DMS153 treated with DMSO at 0.1 percent for 48 hours (cell line): ENCODE data around the gene BMP6.
A peak's percentile ranks its signal among the peaks of the same experiment; 100 is the strongest.

Experiments
- DNase-seq: peaks from one replicate; lab custom pipeline; 2025; ENCODE audit not compliant: unreplicated experiment; lab: John Stamatoyannopoulos, UW

Gene BMP6

DNA sequence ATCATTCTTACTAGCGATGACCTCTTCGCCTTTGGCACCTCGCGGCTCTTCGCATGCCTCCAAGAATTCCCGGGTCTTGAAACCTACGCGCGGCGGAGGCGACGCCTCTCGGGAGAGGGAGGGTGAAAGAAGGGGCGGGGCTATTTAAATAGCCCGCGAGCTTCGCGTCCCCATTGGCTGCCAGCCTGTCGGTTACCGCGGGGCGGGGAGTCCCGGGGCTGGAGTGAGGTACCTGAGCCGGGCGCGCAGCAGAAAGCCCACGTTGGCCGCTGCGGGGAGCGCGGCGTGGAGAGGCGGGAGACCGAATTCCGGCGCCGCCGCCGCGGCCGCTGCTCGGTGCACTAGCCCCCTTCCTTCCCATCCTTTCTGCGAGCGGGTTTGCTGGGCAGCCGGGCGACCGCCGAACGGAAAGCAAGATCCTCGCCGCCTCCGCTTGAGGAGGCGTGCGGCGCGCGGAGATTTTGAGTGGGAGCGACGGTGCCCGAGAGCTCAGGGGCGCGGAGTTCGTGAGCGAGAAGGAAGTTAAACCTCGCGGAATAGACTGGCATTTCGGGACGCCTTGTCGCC is at the start of gene BMP6:
BMP6 (plus strand) TSS at position 251 of the 567 bp plus-strand sequence. CDS start 857 bp downstream, outside the sequence.
- peak; percentile 9 for DNase-seq

DNA sequence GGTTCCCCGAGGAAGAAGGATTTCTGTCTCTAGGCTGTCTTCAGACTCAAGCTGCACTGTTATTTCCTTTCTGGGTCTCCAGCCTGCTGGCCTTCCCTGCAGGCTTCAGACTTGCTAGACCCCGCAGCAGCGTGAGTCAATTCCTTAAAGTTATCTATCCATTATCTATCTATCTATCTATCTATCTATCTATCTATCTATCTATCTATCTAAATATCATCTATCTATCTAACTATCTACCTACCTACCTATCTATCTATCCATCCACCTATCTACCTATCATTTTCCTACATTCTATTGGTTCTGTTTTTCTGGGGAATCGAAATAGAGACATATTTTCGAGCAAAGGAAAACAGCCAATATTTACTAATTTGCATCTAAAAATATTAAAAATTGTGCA is 48.7 kb upstream of the BMP6 start:
- no peak for DNase-seq

GRCh38 chr6:7680393-7681075 is 45.4 kb upstream of the BMP6 start:
- no peak for DNase-seq

DNA sequence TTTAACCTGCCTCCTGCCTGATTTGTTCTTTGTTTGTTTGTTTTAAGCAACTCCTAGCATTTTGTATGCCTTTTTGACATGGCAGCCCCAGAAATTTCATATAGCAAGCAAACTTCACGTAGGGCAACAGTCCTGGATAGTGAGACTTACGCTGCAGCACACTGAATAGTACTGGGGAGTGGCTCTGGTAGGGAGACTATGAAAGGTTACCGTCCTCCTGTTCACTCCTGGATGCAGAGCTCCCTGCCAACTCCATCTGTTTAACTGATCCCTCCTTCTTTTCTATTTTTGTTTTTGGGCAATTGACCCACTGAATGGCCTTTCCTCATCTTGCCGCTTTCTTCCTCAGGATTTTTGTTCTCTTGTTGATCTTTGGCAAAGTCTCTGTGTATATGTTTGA is 44.5 kb upstream of the BMP6 start:
- DNase-seq, result no peak

DNA sequence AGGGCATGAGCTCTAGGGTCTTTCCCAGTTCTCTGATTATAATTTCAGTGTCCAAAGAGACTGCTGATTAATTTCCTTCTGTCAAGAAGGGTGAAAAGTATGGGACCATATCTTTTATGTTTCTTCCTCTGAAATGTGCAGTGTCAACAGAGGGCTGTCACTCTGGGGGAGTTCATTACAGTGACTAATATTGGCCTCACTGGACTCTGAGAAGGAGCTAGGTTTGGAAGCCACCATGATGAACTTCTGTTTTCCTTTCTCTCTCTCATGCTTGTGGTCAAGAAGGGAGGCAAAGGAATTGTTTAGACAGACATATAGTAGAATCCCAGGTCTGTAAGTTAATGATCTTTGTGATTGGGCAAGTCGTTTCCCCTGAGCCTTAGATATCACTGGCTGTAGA is 41.8 kb upstream of the BMP6 start:
- DNase-seq, result no peak

DNA sequence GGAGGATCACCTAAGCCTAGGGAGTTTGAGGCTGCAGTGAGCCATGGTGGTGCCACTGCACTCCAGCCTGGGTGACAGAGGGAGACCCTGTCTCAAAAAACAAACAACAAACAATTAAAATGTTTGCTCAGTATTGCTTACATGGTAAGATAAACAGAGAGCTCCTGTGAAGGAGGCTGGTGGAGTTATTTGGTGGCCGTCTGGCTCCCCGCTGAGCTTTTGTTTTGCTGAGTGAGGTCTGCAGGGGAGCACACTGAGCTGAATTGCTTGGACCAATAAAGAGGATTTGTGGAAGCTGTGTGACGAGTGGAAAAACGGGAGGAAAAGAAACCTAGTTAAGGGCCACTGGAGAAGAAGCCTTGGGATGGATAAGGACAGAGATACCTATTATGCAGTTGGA is 41.1 kb upstream of the BMP6 start:
- DNase-seq, result no peak

GRCh38 chr6:7685276-7685675 is 40.6 kb upstream of the BMP6 start:
- DNase-seq, result no peak

DNA sequence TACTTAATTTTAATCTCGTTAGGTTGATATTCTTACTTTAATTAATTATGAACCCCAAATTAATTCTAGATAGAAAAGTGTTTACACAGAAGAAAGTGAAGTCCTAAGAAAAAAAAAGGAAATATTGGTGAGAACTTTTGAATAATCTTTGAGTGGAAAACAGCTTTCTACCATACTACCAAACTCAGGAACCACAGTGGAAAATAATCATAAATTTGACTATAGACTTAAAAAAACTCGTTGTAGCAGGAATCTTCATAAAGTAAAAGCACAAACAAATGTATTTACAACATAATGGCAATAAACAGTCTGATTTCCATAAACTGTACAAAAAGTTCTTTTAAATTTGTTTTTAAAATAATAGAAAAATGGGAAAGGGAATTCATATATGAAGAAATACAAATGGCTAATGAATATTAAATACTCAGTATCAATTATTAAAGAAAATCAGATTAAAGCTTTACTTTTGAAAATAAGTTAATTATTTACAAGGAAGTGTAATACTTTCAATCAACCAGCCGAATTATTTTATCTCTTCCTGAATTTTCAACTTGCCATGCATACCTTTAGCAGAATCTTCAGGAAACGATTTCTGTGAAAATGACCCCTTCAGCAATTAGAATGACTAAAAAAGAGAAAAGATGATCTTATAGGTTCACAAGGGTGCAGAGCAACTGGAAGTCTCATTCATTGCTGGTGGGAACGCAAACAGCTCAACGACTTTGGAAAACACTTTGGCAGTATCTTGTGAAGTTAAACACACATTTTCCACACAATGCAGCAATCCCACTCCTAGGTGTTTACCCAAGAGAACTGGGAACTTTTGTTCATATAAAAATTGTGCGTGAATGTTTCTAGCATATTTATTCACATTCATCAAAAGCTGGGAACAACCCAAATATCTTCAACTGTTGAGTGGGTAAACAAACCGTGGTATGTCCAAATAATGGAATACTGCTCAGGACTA is 38.5 kb upstream of the BMP6 start:
- no peak for DNase-seq

- no peak for DNase-seq
Measured at GRCh38 chr6:7691021-7691420, 34.9 kb upstream of the BMP6 start.

DNA sequence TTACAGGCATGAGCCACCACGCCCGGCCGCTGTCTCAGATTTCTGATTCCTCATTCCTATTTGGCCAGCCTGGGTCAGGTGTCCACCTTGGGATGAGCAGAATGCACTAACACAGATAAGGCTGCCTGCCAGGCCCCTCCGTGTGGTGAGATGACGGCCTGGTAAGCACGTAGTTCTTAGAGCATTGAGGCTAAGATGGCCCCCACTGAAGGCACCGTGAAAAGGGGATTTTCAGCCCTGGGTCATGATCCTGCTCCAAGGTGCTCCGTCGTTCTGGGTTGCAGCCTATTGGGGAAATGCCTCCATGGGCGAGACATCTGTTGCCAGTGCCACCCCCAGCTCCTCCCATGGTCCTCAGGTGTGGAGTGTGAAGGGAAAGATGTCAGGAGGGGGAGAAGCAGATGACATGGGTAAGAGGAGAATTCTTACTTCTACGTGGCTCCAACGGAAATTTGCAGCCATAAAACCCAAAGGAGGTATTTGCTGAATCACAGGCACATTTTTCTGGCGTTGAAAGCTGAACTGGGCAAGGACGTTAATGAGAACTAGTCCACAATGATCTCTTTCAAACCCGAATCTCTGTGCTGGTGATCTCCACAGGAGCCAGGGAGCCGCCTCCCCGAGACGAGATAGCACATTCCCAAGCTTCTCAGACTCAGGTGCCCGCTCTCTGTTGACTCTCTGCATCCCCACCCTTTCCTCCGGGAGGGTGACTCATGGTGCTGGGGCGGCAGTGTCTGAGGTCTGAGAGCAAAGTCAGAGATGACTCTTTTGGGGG is 34.0 kb upstream of the BMP6 start:
- DNase-seq, result no peak

DNA sequence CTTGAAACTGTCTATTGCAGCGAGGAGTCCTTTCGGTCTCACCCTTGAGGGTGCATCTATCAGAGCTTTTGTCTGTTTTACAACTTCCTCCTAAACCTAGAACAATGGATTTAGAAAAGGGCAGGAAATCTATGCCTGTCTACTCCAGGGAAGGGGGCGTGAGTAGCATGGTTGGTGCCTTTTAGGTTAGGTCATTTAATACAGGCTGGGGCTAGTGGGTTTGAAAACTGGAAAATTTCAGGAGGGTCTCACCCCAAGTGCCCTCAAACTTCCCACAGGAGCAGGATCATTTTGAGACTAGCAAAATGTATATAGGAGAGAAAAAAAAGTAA is 33.5 kb upstream of the BMP6 start:
- DNase-seq, result no peak

GRCh38 chr6:7693827-7694226 is 32.1 kb upstream of the BMP6 start:
- no peak for DNase-seq

DNA sequence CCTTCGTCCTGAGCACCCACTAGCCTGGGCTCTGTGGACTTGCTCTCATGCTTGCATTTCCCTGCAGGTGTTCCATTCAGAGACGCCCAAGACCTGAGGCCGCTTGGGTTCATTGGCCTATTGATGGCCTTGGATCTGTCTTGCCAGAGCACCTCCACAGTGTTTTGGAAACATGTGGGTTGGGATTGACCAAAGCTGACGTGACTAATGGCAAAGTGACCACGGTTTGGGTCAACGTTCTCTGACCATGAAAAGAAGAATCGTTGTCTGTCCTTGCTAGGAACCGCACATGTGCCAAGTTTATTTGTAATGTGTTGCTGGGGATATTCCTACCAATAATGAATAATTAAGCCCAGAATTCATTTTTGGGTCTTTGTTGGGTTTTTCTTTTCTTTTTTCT is 29.8 kb upstream of the BMP6 start:
- DNase-seq, result no peak

GRCh38 chr6:7697432-7697819 is 28.5 kb upstream of the BMP6 start:
- DNase-seq, result no peak

GRCh38 chr6:7697820-7698623 is 27.9 kb upstream of the BMP6 start:
- no peak for DNase-seq

DNA sequence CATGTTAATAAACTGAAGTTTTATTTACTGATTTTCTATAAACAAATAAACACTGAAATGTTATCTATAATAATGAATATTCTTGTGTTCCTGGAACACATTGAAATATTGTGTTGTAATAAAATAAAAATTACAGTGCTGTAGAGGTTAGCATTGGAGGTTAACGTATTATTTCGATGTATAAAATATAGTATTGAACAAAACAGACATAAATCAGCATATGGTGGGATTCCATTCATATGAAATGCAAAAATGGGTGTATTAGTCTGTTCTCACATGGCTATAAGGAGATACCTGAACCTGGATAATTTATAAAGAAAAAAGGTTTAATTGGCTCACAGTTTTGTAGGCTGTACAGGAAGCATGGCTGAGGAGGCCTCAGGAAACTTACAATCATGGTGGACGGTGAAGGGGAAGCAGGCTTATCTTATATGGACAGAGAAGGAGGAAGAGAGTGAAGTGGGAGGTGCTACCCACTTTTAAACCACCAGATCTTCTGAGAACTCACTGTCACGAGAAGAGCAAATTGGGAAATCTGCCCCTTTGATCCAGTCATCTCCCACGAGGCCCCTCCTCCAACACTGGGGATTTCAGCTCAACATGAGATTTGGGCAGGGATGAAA is 24.6 kb upstream of the BMP6 start:
- DNase-seq, result no peak

DNA sequence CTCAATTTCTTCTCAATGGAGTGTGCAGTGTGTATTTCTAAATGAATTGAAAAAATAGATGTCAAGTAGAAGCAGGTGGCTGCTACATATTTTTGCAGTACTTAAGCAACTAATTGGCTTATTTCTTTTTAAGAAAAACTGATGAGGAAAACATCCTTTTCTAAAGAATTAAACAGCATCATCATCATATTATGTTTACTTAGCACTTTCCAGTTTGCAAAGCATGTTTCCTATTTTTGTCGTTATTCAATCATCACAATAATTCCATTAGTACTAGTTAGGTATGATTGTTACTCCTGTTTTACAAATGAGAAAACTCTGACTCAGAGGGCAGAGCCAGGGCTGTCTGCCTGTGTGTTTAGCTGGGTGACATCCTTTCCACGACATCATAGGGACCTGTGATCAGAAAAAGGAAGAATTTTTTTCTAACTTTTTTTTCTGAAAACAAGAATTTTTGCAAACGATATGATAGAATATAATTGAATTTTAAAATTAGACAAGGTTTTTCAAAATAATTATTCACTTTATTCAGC is 22.7 kb upstream of the BMP6 start:
- no peak for DNase-seq

DNA sequence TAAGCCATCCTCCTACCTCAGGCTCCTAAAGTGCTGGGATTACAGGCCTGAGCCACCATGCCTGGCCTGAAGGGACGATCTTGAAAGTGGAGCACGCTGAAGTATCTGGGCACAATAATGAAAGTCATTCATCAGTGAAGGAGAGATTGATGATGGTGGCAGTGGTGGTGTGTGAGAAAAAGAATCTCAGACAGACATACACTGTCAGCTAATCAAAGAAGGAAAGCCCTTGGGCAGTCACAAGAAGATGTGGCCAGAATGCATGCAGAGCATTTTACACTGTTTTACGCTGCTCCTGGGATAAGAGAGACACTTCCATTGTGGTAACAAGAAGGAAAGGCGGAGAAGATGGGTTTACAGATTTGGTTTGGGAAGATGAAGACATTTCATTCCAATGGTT is 20.4 kb upstream of the BMP6 start:
- DNase-seq, result no peak

DNA sequence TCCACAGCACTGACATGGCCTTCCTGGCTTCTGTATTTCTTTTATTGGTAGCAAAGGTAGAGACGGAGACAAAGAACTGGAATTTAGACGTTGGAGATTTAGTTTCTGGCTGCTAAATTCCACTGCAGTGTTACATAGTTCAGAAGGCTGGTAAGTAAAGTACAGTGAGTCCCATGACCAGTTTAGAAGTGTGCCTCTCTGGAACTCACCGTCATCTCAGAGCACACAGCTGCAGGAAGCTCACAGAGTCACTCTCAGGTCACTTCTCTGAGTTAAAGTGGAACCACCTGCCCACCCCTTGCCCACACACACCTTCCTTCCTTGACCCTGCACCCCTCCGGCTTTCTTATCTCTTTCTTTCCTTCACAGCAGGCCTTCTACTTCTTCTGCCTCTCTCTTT is 19.6 kb upstream of the BMP6 start:
- no peak for DNase-seq

DNA sequence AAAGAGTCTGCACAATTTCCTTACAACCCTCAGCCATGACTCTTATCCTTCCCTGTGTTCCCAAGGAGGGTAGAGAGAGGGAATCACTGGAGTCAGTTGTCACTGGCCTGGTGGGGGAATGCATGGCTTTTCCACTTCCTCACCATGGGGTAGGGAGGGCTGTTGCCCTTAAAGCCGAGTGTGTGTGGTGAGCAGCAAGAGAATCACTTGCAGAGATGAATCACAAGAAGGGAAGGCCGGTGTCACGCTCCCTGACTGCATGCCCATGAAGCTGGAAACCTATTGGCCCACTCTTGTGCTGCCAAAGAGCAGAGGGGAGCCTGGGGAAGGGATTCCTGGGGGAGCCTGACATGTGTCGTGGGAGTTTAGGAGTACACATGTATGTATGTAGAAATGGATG is 18.1 kb upstream of the BMP6 start:
- DNase-seq, result no peak
